Mammary epithelial cell (primary cell): Measurements from ENCODE around the gene HOXB4.

ENCODE experiments used
- EZH2 ChIP-seq: IDR thresholded peaks from 2 replicates; pipeline ENCODE4 v1.6.1; 2012; ENCODE audit warnings: low read length, inconsistent platforms, borderline replicate concordance
- TF ChIP-seq, protein P1 (sequence below), 2 donors: IDR thresholded peaks in 1 of 2; conservative IDR thresholded peaks in 1 of 2; 2 replicates each; pipeline ENCODE4 v1.5.1; 2011 to 2012; ENCODE audit warnings: inconsistent platforms in 2 of 2, low read length in 2 of 2, mild to moderate bottlenecking in 2 of 2, control low read depth in 1 of 2, low read depth in 1 of 2; ENCODE audit not compliant: insufficient read depth in 1 of 2; ENCODE audit errors: extremely low read depth in 1 of 2

DNA sequence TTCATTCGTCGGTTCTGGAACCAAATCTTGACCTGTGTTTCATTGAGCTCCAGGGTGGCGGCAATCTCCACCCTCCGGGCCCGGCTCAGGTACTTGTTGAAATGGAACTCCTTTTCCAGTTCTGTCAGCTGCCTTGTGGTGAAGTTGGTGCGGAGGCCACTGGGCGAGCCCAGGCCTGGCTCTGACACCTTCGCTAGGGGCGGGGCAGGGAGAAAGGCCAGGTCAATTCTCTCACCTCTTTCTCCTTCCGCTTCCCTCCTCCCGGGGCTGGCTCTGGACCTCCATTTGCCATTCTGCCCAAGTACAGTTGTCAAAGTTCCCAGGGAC, 48.5 kb downstream of the HOXB4 start:
- TF ChIP-seq, protein P1, sequence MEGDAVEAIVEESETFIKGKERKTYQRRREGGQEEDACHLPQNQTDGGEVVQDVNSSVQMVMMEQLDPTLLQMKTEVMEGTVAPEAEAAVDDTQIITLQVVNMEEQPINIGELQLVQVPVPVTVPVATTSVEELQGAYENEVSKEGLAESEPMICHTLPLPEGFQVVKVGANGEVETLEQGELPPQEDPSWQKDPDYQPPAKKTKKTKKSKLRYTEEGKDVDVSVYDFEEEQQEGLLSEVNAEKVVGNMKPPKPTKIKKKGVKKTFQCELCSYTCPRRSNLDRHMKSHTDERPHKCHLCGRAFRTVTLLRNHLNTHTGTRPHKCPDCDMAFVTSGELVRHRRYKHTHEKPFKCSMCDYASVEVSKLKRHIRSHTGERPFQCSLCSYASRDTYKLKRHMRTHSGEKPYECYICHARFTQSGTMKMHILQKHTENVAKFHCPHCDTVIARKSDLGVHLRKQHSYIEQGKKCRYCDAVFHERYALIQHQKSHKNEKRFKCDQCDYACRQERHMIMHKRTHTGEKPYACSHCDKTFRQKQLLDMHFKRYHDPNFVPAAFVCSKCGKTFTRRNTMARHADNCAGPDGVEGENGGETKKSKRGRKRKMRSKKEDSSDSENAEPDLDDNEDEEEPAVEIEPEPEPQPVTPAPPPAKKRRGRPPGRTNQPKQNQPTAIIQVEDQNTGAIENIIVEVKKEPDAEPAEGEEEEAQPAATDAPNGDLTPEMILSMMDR (conservative IDR thresholded peaks at IDR 0.05 in 1 of 2, IDR thresholded peaks at IDR 0.05 in 1 of 2; ENCODE audit: extremely low read depth in 1 of 2, insufficient read depth in 1 of 2, low read depth in 1 of 2, low read length in 2 of 2) = no peak
- TF ChIP-seq EZH2 = no peak
